Hematopoietic multipotent progenitor cell treated with erythropoietin and hydrocortisone succinate and interleukin-3 and kit ligand, for 4 days (in vitro differentiated cells): ENCODE results near the gene RELA.
A peak's percentile ranks its signal among the peaks of the same experiment; 100 is the strongest.

Experiments used
- DNase-seq: peaks from one replicate; pipeline ENCODE4 v3.0.0-alpha.2; 2015

Gene RELA

DNA sequence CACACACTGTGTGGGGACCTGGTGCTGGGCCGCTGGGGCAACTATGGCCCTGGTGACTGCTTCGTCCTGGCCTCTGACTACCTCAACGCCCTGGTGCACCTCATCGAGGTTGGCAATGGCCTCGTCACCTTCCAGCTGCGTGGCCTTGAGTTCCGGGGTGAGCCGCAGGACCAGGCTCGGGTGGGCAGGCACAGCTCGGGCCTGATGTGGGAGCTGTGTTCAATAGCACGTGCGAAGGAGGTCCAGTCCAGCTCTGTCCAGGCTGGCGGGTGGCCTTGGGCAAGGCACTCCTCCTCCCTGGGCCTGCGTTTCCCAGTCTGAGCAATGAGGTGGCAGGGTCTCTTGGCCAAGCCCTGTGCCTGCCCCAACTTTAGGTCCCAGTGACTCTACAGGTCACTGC, 33.1 kb downstream of the RELA start:
- DNase-seq: no peak

DNA sequence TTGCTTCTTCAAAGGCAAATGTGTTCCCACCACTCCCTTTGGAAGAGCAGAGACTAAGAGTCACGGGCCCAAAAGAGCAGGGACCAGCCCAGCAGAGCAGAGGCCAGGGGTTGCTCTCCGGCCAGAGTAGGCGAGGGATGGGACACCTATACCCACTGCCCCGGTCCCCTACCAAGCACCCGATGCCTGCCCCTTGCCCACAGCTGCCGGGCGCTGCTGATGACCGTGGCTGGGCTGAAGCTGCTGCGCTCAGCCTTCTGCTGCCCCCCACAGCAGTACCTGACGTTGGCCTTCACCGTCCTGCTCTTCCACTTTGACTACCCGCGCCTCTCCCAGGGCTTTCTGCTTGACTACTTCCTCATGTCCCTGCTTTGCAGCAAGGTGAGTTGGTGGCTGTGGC, 35.5 kb downstream of the RELA start:
- no peak for DNase-seq

GRCh38 chr11:65625628-65626342, 36.9 kb downstream of the RELA start:
- DNase-seq: peak; percentile 85

GRCh38 chr11:65624931-65625627, 37.6 kb downstream of the RELA start:
- no peak for DNase-seq

DNA sequence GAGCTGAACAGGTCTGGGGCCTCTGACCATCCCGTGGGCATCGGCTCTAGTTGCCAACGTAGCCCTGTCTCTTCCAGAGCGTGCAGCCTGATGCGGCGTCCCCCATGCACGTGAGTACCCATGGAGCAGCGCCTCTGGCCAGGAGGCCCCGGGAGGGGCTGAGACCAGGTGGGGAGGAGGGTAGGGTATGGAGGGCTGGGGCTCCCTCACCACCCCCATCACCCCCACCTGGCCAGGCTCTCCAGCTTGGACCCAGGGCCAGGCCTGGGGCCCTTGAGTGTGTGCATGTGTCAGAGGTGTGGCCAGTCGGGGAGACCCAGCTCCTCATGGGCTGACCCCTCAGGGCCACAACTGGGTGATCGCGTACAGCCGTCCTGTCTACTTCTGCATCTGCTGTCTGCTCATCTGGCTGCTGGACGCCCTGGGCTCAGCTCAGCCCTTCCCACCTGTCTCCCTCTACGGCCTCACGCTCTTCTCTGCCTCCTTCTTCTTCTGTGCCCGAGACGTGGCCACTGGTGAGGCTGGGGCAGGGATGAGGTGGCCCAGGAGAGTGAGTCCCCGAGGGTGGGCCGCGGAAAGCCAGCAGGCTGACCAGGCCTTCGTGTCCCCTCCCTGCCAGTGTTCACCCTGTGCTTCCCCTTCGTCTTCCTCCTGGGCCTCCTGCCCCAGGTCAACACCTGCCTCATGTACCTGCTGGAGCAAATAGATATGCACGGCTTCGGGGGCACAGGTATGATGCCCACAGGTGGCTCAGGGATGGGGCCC, 38.7 kb downstream of the RELA start:
- DNase-seq: no peak

DNA sequence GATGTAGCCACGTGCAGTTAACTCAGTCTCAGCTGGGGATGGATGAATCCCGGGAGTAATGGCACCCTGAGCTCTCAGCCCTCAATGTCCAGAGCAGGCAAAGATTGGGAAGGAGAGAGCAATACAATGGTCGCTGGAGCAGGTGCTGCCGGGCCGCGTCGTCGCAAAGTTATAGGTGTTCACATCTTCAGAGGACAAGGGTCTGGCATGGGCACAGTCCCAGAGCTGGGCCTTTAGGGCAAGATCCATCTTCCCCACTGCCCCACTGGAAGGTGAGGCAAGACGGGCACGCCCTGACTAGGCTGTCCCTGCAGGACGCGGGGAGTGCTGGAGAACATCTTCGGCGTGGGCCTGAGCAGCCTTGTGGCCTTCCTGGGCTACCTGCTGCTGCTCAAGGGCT, 39.5 kb downstream of the RELA start:
- no peak for DNase-seq

GRCh38 chr11:65622011-65622410, 40.7 kb downstream of the RELA start:
- no peak for DNase-seq

DNA sequence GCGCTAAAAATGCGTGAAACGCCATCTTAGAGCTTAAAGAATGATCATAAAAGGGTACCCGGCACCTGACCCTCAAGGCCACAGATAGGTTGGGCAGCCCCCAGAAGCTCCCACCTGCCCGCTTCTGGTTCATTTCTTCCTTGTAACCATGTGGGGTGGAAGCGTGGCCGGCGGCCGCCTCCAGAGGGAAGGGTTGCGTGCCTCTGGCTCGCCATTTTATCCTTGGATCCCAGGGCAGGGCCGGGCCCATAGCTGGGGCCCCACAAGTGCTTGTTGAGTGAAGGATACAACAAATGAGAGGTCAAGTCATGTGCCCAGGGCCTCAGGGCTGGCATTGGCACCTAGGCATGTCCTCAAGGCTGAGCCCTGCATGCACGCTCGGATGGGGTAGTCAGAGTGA, 41.3 kb downstream of the RELA start:
- no peak for DNase-seq

DNA sequence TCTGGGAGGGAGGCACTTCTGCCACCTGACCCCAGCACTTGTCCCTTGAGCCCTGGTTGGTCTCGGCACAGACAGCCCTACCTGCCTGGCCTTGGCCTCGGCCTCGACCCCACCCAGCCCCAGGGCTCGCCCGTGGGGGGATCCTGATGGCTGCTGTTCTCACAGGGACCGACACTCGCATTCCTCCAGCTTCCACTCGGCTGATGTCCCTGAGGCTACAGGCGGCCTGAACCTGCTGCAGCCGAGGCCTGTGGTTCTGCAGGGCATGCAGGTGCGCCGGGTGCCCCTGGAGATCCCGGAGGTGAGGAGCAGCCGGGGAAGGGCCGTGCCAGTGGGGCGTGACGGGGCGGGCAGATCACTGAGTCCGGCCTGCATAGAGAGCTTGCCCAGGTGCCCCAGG, 42.0 kb downstream of the RELA start:
- DNase-seq: no peak

GRCh38 chr11:65619281-65619928, 43.3 kb downstream of the RELA start:
- no peak for DNase-seq

DNA sequence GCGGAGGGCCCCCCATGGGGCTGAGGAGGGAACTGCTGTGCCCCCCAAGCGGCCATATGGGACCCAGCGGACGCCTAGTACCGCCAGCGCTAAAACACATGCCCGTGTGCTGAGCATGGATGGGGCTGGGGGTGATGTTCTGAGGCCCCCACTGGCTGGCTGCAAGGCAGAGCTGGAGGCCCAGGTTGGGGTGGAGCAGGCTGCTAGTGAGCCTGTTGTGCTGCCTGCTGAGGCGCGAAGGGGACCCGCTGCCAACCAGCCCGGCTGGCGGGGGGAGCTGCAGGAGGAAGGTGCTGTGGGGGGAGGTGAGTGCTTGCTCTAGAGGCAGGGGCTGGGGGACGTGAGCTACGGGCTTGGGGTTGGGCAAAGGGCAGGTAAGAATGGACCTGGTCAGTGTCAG, 44.0 kb downstream of the RELA start:
- DNase-seq: no peak

DNA sequence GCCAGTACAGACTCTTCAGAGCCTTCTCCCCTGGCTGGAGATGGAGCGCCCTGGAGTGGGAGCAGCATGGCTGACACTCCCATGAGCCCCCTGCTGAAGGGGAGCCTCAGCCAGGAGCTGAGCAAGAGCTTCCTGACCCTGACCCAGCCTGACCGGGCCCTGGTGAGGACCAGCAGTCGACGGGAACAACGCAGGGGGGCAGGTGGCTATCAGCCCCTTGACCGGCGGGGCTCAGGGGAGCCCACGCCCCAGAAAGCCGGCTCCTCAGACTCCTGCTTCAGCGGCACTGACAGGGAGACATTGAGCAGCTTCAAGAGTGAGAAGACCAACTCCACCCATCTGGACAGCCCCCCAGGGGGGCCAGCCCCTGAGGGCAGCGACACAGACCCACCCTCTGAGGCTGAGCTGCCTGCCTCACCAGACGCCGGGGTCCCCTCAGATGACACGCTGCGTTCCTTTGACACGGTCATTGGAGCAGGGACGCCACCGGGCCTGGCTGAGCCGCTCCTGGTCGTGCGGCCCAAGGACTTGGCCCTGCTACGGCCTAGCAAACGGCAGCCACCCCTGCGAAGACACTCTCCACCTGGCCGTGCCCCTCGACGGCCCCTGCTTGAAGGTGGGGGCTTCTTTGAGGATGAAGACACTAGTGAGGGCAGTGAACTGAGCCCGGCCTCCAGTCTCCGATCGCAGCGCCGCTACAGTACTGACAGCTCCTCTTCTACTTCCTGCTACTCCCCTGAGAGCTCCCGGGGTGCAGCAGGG, 44.5 kb downstream of the RELA start:
- DNase-seq: no peak

GRCh38 chr11:65617136-65617850, 45.4 kb downstream of the RELA start:
- no peak for DNase-seq

DNA sequence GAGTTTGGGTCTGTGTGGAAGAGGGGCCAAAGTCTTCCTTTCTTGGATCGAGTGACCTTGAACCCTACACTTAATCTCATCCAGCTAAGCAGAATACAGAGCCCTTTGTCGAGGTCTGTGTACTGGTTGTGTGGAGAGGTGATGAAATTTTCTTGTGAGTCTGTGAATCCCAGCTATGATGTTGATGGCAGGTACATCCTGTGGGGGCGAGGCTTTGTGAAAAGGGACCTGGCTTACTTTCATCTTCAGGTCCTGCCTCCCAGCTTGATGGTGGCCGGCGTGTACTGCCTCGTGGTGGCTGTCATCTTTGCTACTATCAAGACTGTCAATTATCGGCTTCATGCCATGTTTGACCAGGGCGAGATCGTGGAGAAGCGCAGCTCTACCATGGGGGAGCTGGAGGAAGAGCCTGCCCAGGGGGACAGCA, 46.1 kb downstream of the RELA start:
- no peak for DNase-seq

DNA sequence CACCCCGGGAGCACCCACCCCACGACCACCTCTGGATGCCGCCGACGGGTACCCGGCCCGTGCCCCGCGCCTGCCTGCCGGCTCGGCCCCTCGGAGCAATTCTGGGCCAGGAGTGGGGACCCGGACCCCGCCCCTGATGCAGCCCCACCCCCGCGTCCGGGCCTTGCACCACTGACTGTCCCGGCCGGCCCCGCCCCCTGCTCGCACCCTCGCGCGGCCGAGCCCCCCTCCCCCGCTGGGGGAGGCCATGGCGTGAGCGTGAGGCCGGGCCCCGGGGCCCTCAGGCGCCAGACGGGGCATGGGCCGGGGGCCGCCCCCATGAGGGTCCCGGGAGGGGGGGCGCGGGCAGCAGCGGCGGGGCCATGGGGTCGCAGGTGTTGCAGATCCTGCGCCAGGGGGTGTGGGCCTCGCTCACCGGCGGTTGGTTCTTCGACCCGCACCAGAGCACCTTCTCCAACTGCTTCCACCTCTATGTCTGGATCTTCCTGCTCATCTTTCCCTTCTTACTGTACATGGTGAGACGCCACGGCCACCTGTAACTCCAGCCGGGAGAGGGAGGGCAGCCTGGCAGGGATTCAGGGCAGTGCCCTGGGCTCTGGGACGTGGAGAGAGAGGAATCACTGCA, 46.7 kb downstream of the RELA start:
- DNase-seq: peak; percentile 67

DNA sequence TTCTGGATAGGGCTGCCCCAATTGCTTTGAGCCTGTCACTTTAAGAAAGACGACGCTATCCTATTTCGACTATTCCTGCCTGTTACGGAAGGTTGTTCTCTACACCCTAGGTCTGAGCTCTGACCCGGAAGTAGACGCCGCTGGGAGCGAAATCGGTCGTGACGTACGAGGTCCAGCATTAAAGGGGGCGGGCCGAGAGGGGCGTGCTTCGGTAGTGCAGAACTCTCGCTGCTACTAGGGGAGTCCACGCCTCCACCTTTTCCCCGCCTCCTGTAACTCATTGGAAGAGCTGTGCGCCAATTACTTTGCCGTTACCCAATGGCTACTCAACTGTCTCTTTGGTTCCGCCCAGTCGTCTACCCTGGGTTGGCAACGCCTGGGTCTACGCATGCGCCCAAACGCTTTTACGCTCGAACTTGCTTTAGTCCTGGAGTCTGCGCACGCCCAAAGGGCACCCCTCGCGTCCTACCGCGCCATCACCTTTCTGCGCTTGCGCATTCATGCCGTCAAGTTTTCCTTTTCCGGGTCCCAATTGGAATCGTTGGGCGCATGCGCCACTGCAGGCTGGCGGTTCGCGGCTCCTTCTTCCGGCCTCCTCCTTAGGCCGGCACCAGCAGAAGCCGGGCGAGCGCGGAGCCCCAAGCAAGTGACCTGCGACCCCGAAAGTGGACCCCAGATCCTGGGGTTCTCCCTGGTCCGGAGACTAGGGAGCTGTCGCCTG, 47.3 kb downstream of the RELA start, which contains the start of gene PCNX3:
Gene PCNX3 (plus strand): TSS at position 548 of the 721 bp plus-strand sequence. CDS start 536 bp downstream, outside the sequence.
- DNase-seq: peak; percentile 100

- no peak for DNase-seq
Observed at GRCh38 chr11:65613091-65613928, 49.4 kb downstream of the RELA start.

DNA sequence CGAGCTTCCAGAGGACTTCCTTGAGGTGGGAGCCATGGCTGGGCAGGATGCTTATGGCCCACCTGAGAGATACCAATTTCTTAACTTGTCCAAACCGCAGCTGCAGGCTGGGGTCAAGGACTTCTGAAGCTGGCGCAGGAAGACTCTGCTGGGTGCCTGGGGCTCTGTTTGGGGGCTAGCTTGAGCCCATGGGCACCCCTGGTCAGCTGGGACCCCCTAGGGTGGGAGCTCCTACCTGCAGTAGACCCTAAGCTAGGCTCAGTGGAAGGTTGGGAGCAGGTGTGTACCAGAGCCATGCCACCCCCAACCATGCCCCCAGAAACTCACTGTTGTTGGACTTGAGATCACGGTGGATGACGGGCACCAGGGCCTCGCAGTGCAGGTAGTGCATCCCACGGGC, 50.0 kb downstream of the RELA start:
- DNase-seq: no peak

DNA sequence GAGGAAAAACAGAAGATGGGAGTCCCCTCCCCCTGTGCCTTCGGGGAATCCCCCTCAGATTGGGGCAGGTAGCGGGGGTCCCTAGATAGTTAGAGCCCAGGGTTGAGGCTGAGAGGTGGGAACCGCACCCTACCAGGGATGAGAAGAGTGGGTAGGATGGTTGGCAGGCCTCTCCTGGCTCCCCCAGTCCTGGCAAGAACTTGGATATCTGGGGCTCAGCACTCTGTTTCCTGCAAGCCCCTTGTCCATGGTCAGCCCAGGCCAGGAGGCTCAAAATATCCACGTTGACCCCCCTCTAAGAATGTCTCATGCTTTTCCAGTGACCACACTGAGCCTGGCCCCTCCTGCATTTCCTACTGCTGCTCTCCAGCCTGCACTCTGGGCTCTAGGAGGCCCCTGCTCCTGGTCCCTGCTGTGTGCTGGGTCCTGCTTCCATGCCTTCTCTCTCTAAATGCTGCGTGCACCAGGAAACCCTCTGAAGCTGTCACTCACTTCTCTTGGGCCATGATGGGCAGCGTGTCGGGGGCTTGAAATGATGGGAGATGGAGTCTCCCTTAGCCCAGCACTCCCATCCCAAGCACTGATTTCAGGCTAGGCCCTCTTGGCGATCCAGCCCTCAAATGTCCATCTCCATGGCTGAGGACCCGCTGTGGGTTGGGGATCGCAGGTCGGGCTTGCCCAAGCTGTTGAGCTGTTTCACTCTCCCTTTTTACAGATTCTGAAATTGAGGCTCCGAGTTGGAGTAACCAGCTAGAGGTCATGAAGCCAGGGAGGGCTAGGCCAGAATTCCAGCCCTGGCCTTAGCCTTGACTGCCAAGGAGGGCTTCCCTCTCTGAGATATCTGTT, 50.7 kb downstream of the RELA start:
- no peak for DNase-seq
